ENCODE results near the gene PON3.
"Not testable (repeated sequence)": the region's sequence is repeated elsewhere in the genome, so short reads cannot be mapped to it uniquely, and the experiment has no call there.

PON3 gene

DNA sequence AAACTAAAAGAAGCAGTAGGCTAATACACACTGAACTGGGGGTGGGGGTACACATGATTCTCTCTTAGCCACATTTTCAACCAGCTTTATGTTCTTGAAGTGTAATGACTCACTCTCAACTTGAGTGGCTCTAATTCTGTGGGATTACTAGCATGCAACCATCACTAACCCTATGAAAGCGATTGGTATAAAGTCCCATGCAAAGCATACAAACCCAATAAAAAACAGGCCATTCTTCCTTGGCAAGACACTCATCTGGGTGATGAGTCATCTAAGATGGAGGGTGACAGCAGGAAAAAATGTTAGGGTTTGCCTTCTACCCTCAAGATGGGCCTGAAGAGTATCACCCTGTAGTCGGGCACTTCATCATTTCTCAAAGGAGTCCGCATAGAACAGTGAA, 14.9 kb upstream of the PON3 start:
- no peak for DNase-seq

DNA sequence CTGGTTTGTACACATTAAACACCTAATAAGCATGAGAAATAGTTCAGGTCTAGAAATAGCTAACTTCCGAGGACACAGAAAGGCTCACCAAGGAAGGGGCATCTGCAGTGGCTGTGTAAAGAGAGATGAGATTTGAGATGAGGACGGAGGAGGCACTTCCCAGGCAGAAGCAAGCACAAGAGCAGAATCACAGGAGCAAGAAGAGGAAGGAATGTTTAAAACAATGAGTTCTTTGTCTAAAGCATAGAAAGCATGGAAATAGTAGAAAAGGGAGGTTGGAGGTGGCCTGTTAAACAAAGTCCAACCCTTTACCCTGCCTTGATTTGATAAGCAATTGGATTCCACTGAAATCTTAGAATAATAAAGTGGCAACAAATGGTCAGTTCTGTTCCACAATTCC, 11.6 kb upstream of the PON3 start:
- no peak for DNase-seq

DNA sequence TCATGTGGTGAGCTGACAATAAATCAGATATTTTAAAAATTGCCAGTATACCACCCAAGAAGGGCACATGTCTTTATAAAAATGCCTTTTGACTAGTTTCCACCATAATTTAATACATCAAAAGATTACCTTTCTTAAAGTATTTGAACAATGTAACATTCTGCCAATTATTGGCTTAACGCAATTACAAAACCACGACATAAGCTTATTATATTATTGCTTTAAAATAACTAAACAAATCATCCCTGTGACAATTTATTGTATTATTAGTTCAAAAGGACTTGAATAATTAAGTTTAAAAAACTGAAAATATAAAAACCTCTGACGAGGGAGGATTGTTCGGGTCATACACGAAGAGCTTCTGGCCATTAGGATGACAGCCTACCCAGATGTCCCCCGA, 9.6 kb upstream of the PON3 start:
- no peak for DNase-seq

DNA sequence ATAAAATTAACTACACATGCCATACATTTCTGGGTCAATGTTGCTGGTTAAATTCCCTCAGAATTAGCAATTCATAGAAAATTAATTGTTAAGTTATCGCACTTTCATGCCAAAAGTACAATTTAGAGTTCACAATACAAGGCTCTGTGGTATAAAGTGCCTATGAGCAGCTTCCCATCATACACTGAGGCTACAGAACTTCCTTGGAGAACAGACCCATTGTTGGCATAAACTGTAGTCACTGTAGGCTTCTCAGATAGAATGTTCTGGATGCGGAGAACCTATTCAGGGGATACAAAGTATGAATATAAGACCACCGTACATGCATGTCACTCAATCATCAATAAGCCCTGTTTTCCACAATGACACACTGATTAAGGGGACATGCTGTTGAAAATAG, 9.0 kb upstream of the PON3 start:
- DNase-seq, result no peak

DNA sequence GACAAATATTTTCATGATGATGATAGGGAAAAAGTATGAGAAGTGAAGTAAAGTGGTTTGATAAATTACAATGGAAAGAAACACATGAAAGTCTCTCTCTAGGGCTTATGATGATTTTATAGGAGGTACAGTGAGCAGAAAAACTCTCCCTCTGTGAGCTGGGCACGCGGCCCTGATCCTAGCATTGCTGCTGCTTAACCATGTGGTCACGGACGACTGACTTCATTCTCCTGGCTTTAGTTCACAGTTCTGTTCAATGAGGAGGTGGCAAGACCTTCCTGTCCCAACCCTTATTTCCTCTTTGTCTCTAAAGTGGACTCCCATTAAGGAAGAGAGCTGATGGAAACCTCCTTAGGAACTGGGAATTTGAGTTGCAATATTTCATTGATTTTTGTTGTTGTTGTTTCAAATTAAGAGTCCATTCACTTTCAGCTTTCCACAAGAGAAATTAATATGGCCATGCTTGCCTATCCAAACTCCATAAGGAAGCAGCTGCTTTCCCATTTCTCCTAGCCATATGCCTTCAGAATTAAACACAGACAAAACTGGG, 8.2 kb upstream of the PON3 start:
- DNase-seq, result no peak

DNA sequence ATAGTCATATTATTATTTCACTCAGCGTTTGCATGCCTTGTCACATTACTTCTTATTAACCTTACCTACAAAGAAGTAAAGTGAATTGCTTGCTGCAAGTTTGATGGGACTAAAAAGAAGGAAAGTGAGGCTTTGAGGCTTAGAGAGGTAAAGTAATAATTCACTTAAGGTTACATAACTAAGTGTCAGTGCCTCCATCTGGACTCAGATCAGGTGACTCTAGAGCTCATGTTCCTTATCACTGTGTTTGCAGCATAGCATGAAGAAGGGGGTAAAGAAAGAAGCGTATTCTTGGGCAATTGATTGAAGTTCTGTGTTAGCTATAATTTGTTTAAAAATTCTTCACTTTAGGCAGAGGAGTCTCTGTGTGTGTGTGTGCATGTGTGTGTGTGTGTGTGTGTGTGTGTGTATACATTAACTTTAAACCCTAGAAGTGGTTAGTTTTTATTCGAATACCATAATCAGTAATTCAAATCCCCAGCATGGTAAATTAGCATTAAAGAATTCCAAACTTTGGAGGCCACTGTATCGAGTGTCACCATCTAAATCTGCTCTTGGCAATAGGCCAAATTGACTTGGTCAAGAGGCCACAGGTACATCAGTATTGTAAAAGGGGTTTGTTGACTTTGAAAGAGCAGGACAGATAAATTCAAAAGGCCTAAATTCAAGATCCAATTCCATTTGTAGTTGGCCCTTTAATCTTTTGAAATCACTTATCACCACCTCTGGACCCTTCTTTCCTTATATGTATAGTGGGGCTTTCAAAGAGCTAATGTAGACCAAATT, 2.2 kb upstream of the PON3 start:
- no peak for DNase-seq

DNA sequence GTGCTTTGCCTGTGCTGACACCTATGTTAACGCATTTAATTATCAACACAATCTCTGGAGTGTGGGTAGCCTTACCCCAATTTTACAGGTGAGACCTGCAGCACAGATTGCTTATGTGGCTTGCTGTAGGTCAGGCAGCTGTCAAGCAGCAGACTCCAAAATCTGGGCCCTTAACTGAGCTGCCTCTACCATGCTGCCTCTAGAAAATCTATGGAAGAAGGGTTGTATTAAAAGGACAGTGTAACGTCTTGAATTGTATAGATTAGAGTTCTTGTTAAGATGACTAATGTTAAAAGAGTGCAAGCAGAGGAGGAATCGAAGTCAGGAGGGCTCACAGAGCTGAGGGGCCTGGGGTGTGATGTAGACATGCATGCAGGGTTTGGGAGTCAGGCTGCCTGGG, 1.2 kb upstream of the PON3 start:
- no peak for DNase-seq

DNA sequence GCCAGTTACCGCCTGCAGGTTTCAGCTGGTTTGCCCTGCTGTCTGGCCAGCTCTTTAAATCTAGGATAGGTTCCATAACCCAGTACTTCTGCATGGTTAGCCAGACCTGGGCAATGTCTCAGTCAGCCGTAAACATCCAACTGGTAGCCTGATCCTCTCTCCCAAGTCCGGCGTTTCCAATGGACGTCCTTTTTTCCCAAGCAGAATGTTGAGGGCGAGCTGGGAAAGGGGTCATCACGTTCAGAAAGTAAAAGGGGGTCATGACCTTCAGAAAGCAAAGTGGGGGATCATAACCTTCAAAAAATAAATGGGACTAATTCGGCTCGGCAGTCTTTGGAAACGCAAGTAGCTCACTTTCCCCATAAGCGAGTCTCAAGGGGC, 430 bp downstream of the PON3 start:
- DNase-seq, result no peak

DNA sequence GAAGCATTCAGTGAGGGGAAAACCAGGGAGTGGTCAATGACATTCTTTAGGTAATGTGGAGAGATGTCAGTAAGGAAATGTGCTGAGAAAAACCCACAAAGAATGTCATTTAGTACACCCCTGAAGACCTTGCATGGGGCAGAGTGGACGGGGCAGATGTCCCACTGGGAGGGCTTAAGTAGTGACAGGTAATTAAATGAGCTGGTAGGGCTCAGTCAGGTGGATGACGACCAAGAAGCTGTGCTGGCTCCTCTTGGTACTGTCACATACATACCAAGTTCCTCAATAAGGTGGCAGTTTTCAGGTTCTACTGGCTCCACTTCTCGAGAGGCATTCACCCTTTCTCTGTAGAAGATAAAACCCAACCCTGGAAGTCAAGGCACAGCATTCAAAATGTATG, 1.8 kb downstream of the PON3 start:
- DNase-seq, result no peak

DNA sequence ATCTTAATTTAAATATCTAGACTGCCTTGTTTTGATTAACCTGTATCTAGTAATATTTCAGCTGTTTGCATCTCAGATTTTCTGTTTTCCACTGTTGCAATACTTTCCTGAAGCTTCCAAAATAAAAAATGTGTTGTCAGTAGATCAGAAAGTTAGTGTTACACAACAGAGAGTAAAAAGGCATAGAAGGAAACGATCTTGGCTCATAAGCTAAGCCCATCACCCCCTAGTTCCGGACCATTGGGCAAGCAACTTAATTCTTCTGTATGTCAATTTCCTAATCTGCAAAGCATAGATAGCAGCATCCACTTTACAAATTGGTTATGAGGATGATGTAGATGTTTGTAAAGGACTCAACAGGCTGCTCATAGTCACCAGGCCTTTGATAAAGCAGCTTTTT, 4.4 kb downstream of the PON3 start:
- DNase-seq, result no peak

DNA sequence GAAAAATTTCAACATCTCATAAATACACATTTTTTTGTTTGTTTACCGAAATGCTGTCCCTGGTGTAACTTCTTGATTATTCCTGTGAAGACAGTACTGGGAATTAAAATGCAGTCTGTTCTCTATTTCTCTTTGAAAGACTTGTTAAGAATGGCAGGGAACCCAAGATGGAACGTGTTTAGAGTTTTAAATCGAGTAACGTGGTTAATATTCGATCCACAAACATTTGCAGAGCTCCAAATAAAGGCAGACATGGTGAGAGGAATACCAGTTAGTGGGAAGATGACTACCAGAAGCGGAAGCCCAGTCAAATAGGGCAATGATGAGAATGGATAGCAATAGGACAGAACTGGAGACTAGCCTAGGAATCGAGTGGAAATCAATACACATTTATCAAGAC, 6.7 kb downstream of the PON3 start:
- no peak for DNase-seq

DNA sequence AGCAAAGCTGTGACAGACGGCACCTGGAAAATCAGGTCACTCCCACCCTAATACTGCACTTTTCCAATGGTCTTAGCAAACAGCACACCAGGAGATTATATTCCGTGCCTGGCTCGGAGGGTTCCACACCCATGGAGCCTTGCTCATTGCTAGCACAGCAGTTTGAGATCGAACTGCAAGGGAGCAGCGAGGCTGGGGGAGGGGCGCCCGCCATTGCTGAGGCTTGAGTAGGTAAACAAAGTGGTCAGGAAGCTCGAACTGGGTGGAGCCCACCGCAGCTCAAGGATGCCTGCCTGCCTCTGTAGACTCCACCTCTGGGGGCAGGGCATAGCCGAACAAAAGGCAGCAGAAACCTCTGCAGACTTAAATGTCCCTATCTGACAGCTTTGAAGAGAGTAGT, 16.7 kb downstream of the PON3 start:
- DNase-seq, result not testable (repeated sequence)

DNA sequence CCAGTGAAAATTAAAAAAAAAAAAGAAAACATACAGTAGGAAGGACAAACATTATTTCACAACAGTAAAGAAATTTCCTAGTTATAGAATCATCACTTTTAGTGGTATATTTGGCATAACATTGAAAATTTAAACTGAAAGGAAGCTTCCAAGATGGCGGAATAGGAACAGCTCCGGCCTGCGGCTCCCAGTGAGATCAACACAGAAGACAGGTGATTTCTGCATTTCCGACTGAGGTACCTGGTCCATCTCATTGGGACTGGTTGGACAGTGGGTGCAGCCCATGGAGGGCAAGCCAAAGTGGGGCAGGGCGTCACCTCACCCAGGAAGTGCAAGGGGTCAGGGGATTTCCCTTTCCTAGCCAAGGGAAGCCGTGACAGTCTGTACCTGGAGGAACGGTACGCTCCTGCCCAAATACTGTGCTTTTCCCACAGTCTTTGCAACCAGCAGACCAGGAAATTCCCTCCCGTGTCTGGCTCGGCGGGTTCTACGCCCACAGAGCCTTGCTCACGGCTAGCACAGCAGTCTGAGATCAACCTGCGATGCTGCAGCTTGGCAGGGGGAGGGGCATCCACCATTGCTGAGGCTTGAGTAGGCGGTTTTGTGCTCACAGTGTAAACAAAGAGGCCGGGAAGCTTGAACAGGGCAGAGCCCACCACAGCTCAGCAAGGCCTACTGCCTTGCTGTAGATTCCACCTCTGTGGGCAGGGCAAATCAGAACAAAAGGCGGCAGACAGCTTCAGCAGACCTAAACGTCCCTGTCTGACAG, 19.4 kb downstream of the PON3 start:
- no peak for DNase-seq

DNA sequence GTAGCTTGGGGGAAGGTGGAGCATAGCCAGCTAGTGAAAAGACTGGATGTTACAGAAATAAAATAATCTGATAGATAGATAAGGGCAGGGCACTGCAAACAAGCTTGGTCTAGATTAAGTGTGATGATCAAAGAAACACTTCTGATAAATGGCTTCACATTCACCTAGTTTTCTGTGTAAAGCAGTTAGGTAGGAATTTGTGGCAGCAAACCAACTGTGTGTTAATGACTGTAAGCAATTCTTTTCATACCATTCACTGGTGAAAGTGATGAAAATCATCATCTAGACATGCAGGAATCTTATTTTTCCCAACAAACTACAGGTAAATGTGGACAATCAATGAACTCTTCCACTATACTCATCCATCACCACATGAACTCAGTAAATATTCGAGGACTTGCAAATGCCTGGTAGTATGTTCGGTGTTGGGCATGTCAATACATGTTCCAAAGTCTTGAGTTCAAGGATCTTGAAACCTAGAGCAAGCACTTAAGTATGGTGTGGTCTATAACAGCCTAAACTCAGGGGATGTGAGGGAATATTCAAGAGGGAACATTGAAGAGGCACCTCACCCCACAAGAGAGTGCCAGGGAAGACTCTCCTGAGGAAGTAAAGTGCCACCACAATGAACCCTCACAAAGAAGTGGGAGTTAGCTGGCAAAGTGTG, 20.5 kb downstream of the PON3 start:
- no peak for DNase-seq

DNA sequence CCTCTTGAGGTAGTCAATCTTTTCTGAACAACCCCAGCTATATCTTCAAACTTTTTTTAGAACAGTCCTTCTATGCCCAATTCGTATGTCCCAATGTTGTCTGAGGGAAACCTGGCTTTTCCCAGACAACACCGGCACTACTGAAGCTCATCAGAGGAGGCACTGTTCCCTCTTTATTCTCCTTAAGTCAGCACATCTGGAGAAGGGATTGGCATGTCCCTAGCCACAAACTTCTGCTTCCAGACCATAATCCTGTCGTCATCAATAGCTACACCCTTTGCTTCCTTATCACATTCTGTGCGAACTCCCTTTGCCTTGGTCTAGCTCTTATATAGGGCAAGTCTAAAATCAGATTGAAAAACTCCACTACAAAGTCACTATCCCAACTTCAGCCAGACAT, 22.9 kb downstream of the PON3 start:
- no peak for DNase-seq

DNA sequence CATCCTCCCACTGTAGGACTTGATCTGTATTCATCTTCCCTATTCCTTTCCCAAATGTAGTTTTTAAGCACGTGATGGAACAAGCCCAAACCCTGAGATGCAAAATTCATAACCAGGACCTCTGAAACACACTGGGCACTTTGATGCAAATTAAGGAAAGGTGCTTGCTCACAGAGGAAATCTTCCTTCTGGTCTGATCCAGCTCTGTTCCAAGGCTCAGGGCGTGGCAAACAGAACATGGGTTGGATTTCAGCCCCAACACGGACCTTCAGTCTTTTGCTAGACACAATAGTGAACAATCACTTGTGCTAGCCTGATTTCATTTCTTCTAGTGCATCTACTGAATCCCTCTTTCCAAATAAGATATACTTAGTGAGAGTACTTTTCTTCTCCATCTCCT, 27.9 kb downstream of the PON3 start:
- no peak for DNase-seq

DNA sequence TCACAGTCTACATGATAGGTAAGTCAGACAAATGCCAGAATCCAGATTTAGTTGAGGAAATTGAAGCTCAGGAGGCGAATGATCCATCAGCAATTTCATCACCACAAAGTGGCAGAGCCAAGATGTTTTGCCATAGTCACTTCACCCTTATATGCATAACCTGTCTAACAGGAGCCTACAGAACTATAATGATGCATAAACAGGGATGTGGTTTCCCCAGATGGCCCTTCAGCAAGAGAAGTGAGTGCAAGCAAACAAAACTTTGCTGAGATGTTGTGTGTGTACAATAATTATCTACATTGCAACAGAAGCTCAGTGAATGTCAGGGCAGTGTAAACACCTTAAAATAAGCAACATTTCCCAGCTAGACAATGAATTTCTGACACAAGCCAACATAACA, 28.6 kb downstream of the PON3 start:
- no peak for DNase-seq

DNA sequence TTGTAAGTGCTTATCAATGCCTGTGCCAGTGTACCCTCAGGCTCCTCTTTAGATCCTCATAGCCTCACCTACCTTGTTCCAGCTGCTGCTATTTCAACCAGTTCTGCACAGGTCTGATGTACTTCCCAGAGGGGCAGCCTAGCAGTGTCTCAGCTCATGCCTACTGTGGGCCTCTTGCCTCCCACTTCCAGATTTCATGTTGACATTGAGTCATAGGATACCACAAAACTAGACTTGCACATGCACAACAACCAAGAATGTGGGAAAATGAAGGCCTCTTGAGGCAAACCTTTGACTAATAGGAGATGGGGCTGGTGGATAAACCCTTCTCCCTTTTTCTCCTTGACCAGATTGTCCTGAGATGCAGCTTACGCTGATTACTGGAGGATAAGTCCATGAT, 31.0 kb downstream of the PON3 start:
- DNase-seq, result no peak

DNA sequence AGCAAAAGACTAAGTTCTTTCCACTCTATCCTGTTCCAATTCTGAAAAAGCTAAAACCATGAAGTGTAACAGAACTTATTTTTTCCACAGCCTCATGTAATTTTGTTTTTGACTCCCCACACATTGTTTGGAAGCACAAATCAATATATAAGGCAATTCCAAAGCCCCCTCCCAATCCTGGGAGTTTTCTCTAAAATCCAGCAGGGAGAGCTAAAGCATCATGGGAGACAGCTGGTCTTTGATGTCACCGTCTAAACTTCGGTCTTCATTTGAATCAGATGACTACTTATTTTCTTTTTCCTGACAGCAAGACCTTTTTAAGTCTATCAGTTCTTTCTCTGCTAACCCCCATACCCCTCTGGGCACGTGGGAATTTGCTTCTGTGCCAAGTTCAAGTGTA, 38.6 kb downstream of the PON3 start:
- DNase-seq, result no peak

DNA sequence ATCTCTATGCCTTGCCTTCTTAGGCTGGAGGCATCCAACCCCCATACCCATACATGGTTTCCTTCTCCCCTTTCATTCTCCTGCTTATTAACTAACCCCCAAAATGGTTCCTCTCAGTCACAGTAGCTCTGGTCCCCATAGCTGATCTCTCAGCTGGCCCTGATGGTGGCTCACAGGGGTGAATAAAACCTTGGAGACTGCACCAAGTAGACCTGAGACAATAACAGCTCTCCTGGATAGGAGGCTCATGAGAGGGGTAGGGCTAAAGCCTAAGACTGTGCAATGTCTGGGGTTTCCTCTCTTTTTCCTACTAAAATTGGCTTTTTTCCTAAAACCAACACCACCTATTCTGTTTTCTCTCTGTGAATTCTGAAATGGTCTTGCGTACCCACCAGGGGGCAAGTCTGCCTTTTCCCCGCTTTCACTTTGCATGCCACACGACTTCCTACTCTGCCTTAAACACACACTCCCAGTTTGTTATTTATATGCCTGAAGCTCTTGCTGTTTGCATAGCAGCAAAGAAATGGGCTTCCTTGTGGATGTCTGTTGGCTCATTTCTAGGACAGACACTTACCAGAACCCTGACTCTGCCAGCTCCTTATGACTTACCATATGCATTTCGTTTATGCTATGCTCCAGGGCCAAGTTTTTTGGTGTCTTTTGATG, 53.4 kb downstream of the PON3 start:
- DNase-seq, result no peak

DNA sequence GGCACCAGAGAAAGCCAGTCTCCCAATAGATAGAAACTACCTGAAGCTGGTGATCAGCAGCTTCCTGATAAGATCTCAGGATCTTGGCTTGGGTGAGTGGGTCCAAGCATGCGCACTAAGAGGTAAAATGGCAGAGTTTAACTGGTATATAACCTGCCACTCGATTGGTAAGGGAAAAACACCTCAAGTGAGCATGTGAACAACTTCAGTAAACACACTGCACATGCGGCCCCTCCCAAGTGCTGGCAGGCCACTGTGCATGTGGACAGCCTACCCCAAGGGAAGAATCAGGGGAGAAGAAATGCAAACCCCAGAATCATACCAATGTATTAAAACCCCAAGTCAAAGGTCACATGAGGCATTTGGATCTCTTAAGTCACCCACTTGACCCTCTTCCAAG, 54.1 kb downstream of the PON3 start:
- DNase-seq, result no peak

DNA sequence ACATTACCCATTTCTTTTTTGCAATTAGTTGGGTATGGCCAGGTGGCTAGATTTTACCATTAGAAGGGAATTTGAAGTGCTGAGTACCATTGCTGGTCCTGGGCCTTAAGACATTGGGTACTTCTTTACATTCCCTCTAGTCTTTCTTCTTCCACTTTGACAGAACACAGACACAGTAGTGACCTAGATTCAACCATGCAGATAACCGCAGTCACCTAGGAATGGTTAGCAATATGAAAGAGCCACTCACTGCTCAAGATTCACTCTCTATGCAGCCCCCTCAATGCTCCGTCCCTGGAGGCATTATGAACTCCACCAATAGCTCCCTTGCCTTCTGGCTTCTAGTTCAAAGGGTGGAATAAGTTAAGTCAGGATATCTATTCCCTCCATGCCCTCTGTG, 55.7 kb downstream of the PON3 start:
- DNase-seq, result no peak

DNA sequence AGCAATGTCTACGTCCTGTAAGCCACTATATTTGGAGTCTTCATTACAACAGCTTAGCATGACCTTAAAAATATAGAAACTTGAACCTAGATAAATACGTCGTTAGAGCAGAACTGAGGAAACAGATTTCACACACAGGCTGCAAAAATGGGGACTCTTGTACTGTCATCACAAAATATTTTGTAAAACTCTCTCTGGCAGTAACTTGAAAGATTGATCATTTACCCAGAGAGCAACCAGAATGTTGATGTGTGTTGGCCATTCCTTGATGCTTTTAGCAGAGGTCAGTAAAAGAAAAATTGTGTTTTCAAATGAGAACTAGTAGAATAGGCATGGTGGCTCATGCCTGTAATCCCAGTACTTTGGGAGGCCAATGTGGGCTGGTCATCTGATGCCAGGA, 57.3 kb downstream of the PON3 start:
- no peak for DNase-seq

Measured in activated T-cell treated with anti-CD3 and anti-CD28 coated beads for 4 hours (primary cell).